NCI-H226 (cell line): ENCODE results near the gene ACTR1A.
"Not testable (repeated sequence)": the region's sequence is repeated elsewhere in the genome, so short reads cannot be mapped to it uniquely, and the experiment has no call there.

Experiments
- DNase-seq: peaks from one replicate; pipeline ENCODE4 v3.0.0-alpha.2; 2015

Gene ACTR1A

DNA sequence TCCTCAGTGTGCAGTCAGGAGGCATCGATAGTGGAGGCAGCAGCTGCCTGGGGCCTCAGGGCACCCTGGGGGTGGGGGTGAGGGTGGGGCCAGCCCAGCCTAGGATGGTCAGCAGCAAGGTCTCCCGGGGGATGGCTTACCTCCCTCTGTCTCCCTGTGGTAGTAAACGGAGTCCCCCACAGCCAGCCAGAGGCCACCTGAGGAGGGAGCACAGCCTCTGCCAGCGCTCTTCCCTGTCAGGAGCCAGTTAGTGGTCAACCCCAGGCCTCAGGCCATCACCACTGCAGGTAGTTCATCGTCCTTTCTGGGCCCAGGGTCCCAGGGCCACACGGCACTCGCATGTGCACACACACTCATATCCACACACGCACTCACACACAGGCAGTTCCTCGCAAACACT is 22.1 kb downstream of the ACTR1A start:
- DNase-seq = no peak

DNA sequence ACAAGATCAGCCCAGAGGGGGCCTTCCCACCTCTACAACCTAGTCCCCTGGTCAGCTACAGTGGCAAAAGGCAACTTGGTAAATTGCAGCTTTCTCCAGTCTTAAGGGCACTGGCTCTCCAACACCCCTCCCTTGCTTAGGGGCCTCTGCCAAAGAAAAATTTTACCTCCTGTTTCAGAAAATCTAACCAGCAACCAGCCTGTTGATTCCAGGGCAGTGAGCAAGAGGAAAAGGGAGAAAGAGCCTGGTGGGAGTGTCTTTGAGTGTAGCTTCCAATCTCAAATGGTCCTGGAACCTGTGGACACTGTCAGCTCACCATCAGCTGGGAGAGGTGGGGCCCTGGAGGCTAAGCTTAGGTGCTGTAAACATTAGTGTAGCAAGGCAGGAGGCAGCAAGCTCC is 22.9 kb downstream of the ACTR1A start:
- no peak for DNase-seq

DNA sequence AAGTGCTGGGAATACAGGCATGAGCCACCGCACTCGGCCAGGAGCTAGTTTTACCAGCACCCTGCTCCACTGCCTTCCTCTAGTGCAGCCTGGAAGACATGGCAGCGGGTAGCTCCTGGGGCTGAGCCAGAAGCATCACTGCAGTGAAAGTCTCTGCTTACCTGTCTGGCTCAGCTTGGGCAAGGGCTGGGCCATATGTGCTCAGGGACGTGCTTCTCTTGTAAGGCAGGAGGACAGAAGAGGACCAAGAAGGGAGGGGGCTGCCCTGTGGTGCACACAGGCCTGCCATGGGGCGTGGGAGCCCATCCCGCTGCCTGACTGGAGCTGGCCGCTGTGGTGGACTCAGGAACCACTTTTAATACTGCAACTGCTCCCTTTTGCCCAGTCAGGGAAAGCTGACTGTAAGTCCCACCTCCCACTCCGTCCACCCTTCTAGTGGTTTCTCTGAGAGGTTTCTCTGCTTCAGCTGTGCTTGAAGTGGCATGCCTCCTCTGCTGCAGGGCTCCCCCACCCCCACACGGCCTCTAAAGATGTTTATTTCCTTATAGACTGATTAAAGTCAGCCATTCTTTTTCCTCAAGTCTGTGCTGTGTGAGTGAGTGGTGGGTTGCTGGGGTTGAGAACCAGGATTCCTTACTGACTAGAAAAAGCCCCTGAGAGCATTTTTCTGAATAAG is 25.9 kb downstream of the ACTR1A start:
- DNase-seq = no peak

DNA sequence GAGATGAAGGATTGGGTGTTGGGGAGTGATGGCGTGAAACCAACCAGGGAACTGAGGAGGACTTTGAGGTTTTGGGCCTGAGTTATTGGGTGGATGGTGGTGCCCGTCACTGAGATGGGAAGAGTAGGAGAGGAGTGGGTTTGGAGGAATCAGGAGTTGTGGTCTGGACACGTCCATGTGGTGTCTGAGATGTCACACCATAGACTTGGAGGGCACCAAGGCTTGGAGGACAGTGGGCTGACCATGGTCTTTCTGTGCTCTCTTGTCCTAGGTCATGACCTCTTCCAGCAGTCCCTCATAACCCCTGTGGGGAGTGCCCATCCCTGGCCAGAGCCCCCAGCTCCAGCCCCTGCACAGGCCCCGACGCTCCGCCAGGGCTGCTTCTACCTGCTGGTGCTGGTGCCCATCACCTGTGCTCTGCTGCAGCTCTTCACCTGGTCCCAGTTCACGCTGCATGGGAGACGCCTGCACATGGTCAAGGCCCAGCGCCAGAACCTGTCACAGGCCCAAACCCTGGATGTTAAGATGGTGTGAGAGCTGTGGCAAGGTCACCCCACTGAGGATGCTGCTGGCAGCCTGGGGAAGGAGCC is 27.0 kb downstream of the ACTR1A start:
- no peak for DNase-seq

DNA sequence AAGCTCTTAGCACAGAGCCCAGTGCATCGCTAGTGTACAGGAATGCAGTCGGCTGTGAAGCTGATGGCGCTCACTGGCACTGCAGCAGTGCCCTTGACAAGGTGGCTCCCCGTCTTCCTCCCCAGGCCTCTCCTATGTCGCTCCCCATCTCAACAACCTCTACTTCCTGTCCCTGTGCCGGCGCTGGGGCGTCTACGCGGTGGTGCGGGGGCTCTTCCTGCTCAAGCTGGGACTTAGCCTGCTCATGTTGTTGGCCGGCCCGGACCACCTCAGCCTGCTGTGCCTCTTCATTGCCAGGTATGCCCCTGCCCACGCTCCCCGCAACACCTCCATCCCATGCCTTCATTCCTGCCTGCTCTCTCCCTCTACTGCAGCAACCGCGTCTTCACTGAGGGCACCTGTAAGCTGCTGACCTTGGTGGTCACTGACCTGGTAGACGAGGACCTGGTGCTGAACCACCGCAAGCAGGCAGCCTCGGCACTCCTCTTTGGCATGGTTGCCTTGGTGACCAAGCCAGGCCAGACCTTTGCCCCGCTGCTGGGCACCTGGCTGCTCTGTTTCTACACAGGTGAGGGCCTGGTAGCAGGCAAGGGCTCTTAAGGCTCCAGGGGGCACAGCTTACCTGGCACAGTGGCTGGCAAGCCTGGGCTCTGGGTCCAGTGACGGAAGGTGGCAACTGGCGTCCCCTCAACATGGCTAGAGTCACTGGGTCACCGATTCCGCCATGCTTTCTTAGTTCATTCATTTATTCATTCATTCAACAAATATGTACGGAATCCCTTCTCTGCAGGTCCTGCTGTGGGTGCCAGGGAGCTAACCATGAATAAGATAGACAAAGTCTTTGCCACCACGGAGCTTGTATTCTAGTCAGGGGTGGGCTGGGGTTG is 28.8 kb downstream of the ACTR1A start:
- DNase-seq = no peak

DNA sequence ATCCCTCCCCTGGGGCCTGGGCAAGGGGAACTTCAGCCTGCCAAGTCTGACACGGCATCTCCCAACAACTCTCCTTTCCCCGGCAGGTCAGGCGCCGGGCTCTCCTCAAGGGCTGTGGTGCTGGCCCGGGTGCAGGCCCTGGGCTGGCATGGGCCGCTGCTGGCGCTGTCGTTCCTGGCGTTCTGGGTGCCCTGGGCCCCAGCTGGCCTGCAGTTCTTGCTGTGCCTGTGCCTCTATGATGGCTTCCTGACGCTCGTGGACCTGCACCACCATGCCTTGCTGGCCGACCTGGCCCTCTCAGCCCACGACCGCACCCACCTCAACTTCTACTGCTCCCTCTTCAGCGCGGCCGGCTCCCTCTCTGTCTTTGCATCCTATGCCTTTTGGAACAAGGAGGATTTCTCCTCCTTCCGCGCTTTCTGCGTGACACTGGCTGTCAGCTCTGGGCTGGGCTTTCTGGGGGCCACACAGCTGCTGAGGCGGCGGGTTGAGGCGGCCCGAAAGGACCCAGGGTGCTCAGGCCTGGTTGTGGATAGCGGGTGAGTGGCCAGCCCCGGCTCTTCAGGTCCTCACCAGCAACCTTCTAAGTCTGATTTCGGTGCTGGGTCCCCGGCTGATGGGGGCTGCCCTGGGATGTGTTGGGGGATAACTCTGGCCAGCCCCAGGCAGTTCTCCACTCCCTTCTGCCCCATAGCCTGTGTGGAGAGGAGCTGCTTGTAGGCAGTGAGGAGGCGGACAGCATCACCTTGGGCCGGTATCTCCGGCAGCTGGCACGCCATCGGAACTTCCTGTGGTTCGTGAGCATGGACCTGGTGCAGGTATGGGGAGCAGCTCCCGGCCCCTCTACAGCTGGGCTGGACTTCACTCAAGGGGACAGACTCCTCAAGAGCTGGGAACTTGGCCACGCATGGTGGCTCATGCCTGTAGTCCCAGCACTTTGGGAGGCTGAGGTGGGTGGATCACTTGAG is 31.6 kb downstream of the ACTR1A start:
- DNase-seq = no peak

DNA sequence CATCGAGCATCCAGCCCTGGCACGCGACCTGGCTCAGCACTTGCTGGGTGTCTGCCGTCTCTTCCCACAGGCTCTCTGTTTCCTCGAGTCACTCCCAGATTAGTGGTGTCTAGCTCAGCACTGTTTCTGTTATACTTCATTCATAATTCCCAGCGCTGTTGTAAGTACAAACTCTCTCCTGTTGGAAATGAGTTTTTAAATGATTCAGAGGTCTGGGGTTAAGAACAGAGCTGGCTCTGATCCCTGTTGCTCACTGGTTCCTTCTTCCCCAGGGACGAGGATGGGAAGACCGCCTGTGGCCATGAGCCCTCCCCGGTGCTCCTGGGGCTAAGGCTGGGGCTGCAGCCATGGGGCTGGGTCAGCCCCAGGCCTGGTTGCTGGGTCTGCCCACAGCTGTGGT is 33.8 kb downstream of the ACTR1A start:
- no peak for DNase-seq

DNA sequence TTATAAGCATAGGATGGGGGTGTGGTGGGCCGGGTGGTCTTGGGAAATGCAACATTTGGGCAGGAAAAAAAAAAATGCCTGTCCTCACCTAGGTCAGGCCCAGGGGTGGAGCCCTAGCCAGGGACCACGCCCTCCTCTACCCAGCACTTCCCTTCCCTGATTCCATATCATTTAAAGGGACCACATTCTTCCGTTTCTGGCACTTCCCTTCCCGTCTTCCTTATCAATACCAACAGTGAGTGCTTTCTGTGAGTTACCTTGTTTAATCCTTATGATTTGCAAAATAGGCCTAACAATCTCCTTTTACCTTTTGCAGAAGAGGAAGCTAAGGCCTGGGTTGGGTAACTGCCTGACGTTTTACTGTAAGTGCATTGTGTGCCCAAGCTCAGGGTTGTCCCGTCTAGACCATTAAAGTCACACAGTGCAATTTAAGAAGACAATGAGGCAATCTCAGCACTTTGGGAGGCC is 34.5 kb downstream of the ACTR1A start:
- no peak for DNase-seq

DNA sequence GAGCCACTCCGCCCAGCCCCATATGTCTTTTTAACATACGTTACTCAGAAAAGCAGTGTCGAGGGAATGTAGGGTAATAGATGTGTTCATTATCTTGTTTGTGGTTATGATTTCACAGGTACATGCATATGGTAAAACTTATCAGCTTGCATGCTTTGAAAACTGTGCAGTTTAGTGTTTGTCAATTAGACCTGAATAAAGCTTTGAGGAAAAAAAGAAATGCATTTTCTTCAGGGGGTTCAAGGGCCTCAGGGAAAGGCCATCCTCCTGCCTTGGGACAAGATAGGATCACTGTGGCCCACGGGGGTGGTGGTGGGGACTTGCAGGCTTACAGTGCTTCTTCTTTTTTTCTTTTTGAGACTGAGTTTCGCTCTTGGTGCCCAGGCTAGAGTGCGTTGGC is 35.2 kb downstream of the ACTR1A start:
- no peak for DNase-seq

DNA sequence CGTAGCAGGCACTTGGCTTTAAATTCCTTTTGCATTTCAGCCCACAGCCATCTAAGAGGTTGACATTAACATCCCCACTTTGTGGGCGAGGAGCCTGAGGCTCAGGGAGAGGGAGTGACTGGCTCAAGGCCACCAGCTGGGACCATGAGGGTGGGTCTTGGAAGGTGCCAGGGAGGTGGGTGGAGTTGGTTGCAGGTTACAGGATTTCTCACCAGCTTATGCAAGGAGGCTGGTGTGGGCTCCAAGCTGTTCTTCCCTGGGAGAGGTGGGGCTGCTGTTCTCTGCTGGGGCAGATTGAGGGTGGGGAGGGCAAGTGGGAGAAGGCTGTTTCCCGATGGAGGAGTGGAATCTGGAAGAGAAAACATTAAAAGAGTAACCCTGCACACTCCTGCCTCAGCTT is 37.0 kb downstream of the ACTR1A start:
- no peak for DNase-seq

DNA sequence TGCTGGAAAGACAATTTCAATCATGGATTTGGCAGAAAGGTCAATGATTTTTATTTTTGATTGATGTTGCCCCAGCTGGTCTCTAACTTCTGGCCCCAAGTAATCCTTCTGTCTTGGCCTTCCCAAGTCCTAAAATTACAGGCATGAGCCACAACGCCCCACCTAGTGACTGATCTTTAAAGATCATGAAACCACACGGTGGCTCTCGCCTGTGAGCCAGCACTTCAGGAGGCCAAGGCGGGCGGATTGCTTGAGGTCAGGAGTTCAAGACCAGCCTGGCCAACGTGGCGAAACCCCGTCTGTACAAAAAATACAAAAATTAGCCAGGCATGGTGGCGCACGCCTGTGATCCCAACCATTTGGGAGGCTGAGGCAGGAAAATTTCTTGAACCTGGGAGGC is 38.5 kb downstream of the ACTR1A start:
- DNase-seq = no peak

DNA sequence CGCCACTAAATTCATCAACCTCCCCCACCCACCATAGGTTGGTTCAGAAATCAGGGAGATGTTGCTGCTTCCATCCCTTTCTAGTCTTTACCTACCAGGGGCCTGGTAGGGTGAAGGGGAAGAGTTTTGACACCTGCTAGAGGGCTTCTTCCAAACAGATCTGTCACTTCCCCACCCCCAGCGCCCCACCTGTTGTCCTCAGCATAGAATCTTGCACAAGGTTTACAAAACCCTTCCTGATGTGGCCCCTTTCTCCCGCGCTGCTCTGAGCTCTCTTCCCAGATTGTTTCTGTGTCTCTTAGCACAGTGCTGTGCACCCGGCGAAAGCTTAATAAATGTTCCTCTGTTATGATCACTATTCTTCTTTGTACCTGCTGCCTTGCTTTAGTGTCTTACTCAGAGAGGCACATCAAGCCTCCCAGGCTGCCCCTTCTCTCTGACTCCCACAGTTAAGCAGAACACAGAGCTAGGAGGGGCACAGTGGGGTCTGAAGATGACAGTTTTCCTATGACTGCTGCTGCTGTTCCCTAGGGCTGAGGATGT is 39.9 kb downstream of the ACTR1A start:
- DNase-seq = no peak

DNA sequence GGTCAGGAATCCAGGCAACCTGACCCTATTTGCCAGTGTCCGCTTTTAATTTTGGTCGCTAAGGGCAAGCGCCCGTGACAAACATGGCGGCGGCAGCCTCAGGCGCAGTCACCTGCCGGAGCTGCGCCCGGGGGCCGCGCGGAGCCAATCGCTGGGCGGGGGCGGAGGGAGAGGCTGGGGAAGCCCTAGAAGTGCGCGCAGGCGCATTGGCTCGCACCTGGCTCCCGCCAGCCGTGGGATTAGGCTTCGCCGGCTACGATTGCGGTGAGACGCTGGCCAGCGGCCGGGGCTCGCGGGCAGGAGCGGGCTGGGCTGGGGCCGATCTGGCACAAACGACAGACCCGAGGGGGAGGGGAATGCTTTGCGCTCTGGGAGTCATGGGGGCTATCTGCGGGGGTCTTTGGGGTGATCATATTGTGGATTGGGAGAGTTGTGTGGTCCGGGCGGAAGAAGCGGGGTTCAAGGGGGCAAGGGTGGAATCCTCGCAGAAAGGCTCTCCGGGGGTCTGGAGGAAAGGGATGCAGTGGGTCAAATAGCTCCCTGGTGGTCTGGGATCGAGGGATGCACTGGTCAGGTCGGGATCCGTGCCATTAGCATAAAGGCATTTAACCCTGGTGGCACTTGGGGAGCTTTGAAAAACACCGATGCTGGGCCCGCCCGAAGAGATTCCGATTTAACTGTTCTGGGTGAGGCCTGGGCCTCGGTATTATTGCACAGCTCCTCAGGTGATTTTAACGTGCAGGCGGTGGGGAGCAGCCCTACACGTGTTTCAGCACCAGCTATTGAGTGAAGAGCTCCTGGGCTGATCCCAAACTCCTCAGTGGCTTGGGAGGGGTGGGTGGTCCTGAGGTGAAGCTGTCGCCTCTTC is 41.1 kb downstream of the ACTR1A start:
- peak; percentile 86 for DNase-seq

DNA sequence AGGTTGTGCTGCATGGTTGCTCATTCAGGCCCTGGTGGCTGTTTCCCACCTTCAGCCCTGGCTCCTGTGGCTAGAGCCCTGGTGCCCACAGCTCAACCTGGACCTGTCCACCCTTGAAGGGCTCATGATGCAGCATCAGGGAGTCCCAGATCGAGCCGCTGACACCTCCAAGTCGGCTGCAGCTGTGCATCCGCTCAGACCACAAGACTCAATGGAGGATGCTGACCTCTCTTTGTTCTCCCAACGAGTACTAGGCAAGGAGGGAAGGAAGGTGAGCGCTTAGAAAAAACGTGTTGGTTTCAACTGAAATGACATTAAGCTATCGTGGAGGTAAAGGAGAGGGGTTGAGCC is 41.7 kb downstream of the ACTR1A start:
- DNase-seq = no peak

DNA sequence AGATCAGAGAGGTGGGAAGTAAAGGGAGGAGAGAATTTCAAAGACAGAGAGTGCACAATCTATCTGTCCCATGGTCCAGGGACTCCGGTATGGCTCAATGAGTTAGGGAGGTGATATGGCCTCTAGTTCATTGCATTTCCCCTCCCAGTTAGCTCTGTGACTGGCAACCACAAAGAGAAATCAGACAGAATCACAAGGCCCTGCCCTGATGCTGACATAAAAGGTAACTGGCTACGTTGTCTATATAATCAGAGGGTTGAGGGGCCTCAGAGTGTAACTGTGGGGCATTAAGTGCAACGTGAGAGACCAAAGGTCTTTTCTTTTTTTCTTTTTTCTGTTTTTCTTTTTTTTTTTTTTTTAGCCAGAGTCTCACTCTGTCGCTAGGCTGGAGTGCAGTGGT is 43.9 kb downstream of the ACTR1A start:
- DNase-seq = no peak

DNA sequence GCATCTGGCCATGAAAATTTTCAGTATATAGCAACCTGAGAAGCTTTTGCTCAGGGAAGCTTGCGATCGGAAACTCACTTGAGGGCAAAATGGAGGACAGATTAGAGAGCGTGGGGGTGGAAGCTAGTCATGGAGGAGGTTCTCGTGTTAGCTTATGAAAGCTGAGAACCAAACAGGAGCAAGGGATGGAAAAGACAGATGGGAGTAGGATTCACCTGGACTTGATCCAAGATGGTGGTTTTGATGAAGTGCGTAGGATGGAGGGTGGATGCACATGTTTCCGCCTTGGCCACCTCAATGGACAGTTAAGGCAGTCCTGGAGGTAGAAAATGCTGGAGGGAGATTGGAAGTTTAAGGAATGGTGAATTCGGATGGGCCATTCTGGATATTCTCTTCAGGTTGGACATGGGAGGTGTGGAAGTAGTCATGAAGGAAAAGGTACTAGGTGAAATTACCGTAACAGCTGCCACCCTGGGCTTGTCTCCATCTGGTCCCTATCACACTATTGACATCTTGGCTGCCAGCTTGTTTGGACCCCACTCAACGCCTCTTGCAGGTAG is 44.8 kb downstream of the ACTR1A start:
- no peak for DNase-seq

DNA sequence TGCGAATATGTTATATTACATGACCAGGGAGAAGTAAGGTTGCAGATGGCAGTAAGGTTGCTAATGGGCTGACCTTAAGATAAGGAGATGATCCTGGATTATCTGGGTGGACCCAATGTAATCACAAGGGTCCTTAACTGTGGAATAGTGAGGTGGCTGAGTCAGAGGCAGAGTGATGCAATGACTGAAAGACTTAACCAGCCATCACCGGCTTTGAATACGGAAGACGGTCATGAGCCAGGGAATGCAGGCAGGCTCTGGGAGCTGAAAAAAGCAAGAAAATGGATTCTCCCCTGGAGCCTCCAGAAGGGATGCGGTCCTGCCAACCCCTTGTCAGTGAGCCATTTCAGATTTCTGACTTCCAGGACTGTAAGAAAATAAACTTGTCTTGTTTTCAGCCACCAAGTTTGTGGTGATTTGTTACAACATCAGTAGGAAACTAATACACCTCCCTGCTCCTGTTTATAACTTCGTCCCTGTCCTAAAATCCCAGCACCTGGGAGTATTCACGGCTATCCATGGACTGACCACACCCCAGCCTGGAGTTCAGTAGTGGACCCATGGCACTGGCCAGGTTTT is 46.5 kb downstream of the ACTR1A start:
- peak; percentile 84 for DNase-seq

DNA sequence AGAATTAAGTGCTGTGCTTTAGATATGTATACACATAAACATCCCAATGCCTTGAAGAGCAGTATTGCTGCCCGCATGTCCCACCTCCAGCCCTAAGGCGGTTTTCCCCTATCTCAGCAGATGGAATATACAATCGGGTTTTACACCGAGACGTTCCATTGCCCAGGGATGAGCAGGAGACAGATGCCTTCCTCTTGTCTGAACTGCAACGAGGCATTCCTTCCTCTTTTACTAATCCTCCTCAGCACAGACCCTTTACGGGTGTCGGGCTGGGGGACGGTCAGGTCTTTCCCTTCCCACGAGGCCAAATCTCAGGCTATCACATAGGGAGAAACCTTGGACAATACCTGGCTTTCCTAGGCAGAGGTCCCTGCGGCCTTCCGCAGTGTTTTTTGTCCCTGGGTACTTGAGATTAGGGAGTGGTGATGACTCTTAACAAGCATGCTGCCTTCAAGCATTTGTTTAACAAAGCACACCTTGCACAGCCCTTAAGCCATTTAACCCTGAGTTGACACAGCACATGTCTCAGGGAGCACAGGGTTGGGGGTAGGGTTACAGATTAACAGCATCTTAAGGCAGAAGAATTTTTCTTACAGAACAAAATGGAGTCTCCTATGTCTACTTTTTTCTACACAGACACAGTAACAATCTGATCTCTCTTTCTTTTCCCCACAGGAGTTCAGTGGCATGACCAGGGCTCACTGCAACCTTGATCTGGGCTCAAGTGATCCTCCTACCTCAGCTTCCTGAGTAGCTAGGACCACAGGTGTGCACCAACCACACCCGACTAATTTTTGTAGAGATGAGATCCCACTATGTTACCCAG is 47.6 kb downstream of the ACTR1A start:
- DNase-seq = not testable (repeated sequence)

DNA sequence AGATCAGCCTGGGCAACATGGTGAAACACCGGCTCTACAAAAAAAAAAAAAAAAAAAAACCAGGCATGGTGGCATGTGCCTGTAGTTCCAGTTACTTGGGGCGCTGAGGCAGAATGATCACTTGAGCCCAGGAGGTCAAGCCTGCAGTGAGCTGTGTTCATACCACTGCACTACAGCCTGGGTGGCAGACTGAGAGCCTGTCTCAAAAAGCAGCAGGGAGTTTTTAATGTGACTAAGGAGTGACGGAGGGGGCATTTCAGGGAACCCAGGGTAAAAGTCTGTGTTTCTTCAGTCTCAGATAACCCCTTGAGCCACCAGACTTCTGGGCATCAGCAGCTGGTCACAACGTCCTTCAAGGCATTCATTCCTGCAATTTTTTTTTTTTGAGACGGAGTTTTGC is 49.0 kb downstream of the ACTR1A start:
- DNase-seq = no peak
